ENCODE data around the gene CHRNA4.

Gene CHRNA4

DNA sequence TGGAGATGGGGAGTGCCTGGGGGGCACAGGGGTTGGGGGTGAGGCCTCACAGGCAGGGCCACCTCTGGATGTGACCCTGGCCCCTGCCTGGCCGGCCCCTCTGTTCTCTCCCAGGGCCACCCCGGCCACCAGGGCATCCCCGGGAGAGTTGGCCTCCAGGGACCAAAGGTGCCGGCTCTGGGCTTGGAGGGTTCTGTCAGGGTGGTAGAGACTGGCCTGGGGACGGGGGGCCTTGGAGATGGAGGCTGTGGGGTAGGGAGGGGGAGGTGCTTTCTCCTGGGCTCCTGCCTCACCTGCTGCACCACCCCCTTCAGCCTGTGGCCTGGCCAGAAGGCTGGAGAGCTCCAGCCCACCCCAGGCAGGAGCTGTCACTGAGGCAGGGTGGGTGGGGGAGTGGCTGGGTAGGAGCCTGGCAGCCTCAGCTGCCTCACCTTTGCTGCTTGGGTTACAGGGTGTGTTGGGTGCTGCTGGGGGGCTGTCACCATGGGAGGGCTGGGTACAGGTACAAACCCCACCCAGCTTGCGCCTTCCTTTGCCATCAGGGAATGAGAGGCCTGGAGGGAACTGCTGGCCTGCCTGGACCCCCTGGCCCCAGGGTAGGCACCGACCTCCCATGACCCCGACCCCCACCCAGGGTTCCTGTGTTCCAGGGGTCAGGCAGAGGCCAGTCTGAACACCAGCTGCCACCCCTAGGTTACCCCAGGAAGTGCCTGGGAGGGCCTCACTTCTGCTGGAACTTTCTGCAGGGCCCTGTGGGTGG lies 35.4 kb downstream of the CHRNA4 start:
- H3K27me3 ChIP-seq (ENCODE audit: control insufficient read depth in 3 of 3, insufficient read depth in 3 of 3, low read depth in 1 of 3, low read length in 3 of 3): peaks cover 0 to 19% (median 0%) of the 10 kb centered on the region in 3 experiments
- H3K9ac ChIP-seq (ENCODE audit: low read depth, low read length, poor library complexity): no peak overlapping the region
- peak overlapping the region; percentile 88 for H2BK15ac ChIP-seq (ENCODE audit: low read length)
- no peak overlapping the region for H3K4me3 ChIP-seq (ENCODE audit: low read length in 2 of 2)
- H4K91ac ChIP-seq (ENCODE audit: low read depth, low read length, poor library complexity): no peak overlapping the region
- H3K18ac ChIP-seq (ENCODE audit: low read length): no peak overlapping the region
- no peak overlapping the region for H3K4ac ChIP-seq (ENCODE audit: low read length)
- no peak overlapping the region for H2BK12ac ChIP-seq (ENCODE audit: low read length)
- DNase-seq (ENCODE audit: low spot score): no peak
- peak overlapping the region; percentile 52 for H3K23ac ChIP-seq (ENCODE audit: low read depth, low read length, poor library complexity)
- H2BK120ac ChIP-seq (ENCODE audit: low read depth, low read length): no peak overlapping the region
- WGBS, 2 donors (ENCODE audit: extremely low coverage in 2 of 2, insufficient read length in 2 of 2, insufficient replicate concordance in 1 of 2): no CpG with 5 or more reads among the region's 8 CpGs
- H3K4me2 ChIP-seq (ENCODE audit: insufficient read depth, low read length, poor library complexity, severe bottlenecking): no peak overlapping the region
- H4K8ac ChIP-seq (ENCODE audit: low read depth, low read length): no peak overlapping the region
- H3K36me3 ChIP-seq (replicated peaks in 1 of 2; ENCODE audit: control insufficient read depth in 2 of 2, insufficient read depth in 2 of 2, low read length in 2 of 2): no peaks in the 10 kb centered on the region
- H3K14ac ChIP-seq (ENCODE audit: low read length): no peak overlapping the region
- H3K27ac ChIP-seq (replicated peaks; ENCODE audit: low read length): no peak overlapping the region
- peak overlapping the region; percentile 13 for H2BK5ac ChIP-seq (ENCODE audit: low read length)
- H2AK5ac ChIP-seq (ENCODE audit: low read depth, low read length): peak overlapping the region; percentile 69
- H3K9me3 ChIP-seq (replicated peaks in 1 of 2; ENCODE audit: control insufficient read depth in 2 of 2, insufficient read depth in 1 of 2, low read depth in 1 of 2, low read length in 2 of 2): no peaks in the 10 kb centered on the region
- H3K79me1 ChIP-seq (ENCODE audit: low read depth, low read length): peaks cover 2% of the 10 kb centered on the region
- peaks cover 7 to 11% of the 10 kb centered on the region in 2 donors for H3K4me1 ChIP-seq (ENCODE audit: control insufficient read depth in 2 of 2, insufficient read depth in 1 of 2, low read depth in 1 of 2, low read length in 2 of 2)
- H2AFZ ChIP-seq (ENCODE audit: low read length): no peak overlapping the region

DNA sequence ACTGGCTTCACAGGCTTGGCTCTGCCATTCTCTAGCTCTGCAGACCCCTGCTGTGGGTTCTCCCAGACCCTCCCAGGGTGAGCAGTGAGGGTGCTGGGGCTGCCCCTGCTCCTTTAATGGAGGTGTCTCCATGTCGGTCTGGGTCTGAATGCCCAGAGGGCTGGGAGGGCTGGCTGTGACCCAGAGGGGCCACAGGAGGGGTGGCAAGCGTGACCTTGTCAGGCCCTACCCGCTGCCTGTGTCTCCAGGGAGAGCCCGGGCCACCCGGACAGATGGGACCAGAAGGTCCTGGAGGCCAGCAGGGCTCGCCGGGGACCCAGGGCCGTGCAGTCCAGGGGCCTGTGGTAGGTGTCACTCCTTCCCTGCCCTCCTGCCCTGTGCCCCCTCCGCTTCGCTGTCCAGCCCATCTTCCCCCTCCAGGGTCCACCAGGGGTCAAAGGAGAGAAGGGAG lies 36.1 kb downstream of the CHRNA4 start:
- no peak overlapping the region for H2AFZ ChIP-seq (ENCODE audit: low read length)
- no peak overlapping the region for H2BK15ac ChIP-seq (ENCODE audit: low read length)
- no peak for DNase-seq (ENCODE audit: low spot score)

DNA sequence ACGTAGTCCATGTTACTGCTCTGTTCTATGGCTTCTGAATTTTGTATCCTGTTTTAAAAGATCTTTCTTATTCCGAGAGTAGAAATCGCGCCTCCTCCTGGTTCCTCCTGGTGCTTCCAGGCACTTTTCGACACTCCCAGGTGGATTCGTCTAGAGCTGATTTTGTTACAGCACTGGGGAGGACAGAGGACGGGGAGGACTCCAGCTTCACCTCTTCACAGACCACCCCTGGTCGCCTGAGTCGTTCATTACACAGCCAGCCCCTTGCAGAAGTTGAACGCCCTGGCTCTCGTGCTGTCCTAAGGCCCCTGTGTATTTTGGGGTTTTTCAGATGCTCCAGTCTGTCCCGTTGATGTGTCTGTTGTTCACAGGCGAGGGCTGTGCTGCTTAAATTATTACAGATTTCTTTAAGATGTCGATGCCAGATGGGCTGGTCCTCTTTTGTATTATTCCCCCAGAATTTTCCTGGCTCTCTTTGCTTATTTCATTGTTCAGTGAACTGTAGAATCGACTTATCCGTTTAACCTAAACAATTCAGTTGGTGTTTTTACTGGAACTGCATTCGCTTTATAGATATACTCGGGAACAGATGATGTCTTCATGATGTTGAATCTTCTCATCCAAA lies 37.7 kb downstream of the CHRNA4 start:
- no CpG with 5 or more reads among the region's 18 CpGs for WGBS, 2 donors (ENCODE audit: extremely low coverage in 2 of 2, insufficient read length in 2 of 2, insufficient replicate concordance in 1 of 2)
- Histone ChIP-seq H3K18ac (ENCODE audit: low read length) (no peak overlapping the region), H3K36me3 (replicated peaks in 1 of 2; ENCODE audit: control insufficient read depth in 2 of 2, insufficient read depth in 2 of 2, low read length in 2 of 2) (no peaks in the 10 kb centered on the region), H2BK5ac (ENCODE audit: low read length) (no peak overlapping the region), H4K8ac (ENCODE audit: low read depth, low read length) (no peak overlapping the region), H3K23ac (ENCODE audit: low read depth, low read length, poor library complexity) (peak overlapping the region; percentile 23), H2AK5ac (ENCODE audit: low read depth, low read length) (no peak overlapping the region), H2AFZ (ENCODE audit: low read length) (no peak overlapping the region), H4K91ac (ENCODE audit: low read depth, low read length, poor library complexity) (no peak overlapping the region), H3K9me3 (replicated peaks in 1 of 2; ENCODE audit: control insufficient read depth in 2 of 2, insufficient read depth in 1 of 2, low read depth in 1 of 2, low read length in 2 of 2) (no peaks in the 10 kb centered on the region), H3K4me1 (ENCODE audit: control insufficient read depth in 2 of 2, insufficient read depth in 1 of 2, low read depth in 1 of 2, low read length in 2 of 2) (peaks cover 7 to 8% of the 10 kb centered on the region in 2 donors), H3K4ac (ENCODE audit: low read length) (no peak overlapping the region), H2BK120ac (ENCODE audit: low read depth, low read length) (no peak overlapping the region), H2BK15ac (ENCODE audit: low read length) (no peak overlapping the region), H3K14ac (ENCODE audit: low read length) (no peak overlapping the region), H3K27ac (replicated peaks; ENCODE audit: low read length) (no peak overlapping the region), H3K4me3 (ENCODE audit: low read length in 2 of 2) (no peak overlapping the region), H3K79me1 (ENCODE audit: low read depth, low read length) (peaks cover 2% of the 10 kb centered on the region), H3K4me2 (ENCODE audit: insufficient read depth, low read length, poor library complexity, severe bottlenecking) (no peak overlapping the region), H2BK12ac (ENCODE audit: low read length) (no peak overlapping the region), H3K27me3 (ENCODE audit: control insufficient read depth in 3 of 3, insufficient read depth in 3 of 3, low read depth in 1 of 3, low read length in 3 of 3) (peaks cover 0 to 19% (median 0%) of the 10 kb centered on the region in 3 experiments), H3K9ac (ENCODE audit: low read depth, low read length, poor library complexity) (no peak overlapping the region)
- DNase-seq (ENCODE audit: low spot score): no peak

More for the DNA sequence above, 36.1 kb downstream of the CHRNA4 start:
- H3K79me1 ChIP-seq (ENCODE audit: low read depth, low read length): peaks cover 2% of the 10 kb centered on the region
- H2AK5ac ChIP-seq (ENCODE audit: low read depth, low read length): peak overlapping the region; percentile 69
- no CpG with 5 or more reads among the region's 10 CpGs for WGBS, 2 donors (ENCODE audit: extremely low coverage in 2 of 2, insufficient read length in 2 of 2, insufficient replicate concordance in 1 of 2)
- H3K14ac ChIP-seq (ENCODE audit: low read length): no peak overlapping the region
- H3K27ac ChIP-seq (replicated peaks; ENCODE audit: low read length): no peak overlapping the region
- H3K18ac ChIP-seq (ENCODE audit: low read length): no peak overlapping the region
- H3K4me1 ChIP-seq (ENCODE audit: control insufficient read depth in 2 of 2, insufficient read depth in 1 of 2, low read depth in 1 of 2, low read length in 2 of 2): peaks cover 7 to 11% of the 10 kb centered on the region in 2 donors
- H4K8ac ChIP-seq (ENCODE audit: low read depth, low read length): no peak overlapping the region
- no peak overlapping the region for H3K9ac ChIP-seq (ENCODE audit: low read depth, low read length, poor library complexity)
- H3K9me3 ChIP-seq (replicated peaks in 1 of 2; ENCODE audit: control insufficient read depth in 2 of 2, insufficient read depth in 1 of 2, low read depth in 1 of 2, low read length in 2 of 2): no peaks in the 10 kb centered on the region
- peaks cover 0 to 19% (median 0%) of the 10 kb centered on the region in 3 experiments for H3K27me3 ChIP-seq (ENCODE audit: control insufficient read depth in 3 of 3, insufficient read depth in 3 of 3, low read depth in 1 of 3, low read length in 3 of 3)
- no peak overlapping the region for H4K91ac ChIP-seq (ENCODE audit: low read depth, low read length, poor library complexity)
- no peak overlapping the region for H3K4me2 ChIP-seq (ENCODE audit: insufficient read depth, low read length, poor library complexity, severe bottlenecking)
- no peak overlapping the region for H2BK120ac ChIP-seq (ENCODE audit: low read depth, low read length)
- H3K4ac ChIP-seq (ENCODE audit: low read length): no peak overlapping the region
- no peak overlapping the region for H2BK12ac ChIP-seq (ENCODE audit: low read length)
- H2BK5ac ChIP-seq (ENCODE audit: low read length): no peak overlapping the region
- H3K23ac ChIP-seq (ENCODE audit: low read depth, low read length, poor library complexity): no peak overlapping the region
- H3K36me3 ChIP-seq (replicated peaks in 1 of 2; ENCODE audit: control insufficient read depth in 2 of 2, insufficient read depth in 2 of 2, low read length in 2 of 2): no peaks in the 10 kb centered on the region
- H3K4me3 ChIP-seq (ENCODE audit: low read length in 2 of 2): no peak overlapping the region

DNA sequence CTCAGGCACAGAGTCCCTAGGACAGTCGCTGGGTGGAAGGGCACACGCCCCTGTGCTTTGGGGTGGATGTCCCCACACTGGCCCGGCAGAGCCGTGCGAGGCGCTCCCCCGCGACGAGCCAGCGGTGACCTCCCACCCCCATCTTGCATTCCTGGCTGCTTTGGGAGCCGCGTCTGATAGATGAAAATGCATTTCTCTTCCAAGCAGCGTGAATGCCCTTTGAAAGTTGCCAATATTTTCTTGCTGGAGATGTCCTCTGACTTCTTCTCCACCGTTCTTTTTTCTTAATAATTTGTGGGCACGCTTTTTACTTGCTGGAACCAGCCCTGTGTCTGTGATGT lies 38.2 kb downstream of the CHRNA4 start:
- H3K4me3 ChIP-seq (ENCODE audit: low read length in 2 of 2): no peak overlapping the region
- no peak overlapping the region for H3K27ac ChIP-seq (replicated peaks; ENCODE audit: low read length)
- peak overlapping the region; percentile 20 for H2AFZ ChIP-seq (ENCODE audit: low read length)
- H3K18ac ChIP-seq (ENCODE audit: low read length): peak overlapping the region; percentile 92
- H3K36me3 ChIP-seq (replicated peaks in 1 of 2; ENCODE audit: control insufficient read depth in 2 of 2, insufficient read depth in 2 of 2, low read length in 2 of 2): no peaks in the 10 kb centered on the region
- H3K4ac ChIP-seq (ENCODE audit: low read length): no peak overlapping the region
- H3K14ac ChIP-seq (ENCODE audit: low read length): peak overlapping the region; percentile 31
- H3K79me1 ChIP-seq (ENCODE audit: low read depth, low read length): peaks cover 2% of the 10 kb centered on the region
- peaks cover 2 to 7% of the 10 kb centered on the region in 2 donors for H3K4me1 ChIP-seq (ENCODE audit: control insufficient read depth in 2 of 2, insufficient read depth in 1 of 2, low read depth in 1 of 2, low read length in 2 of 2)
- H3K9me3 ChIP-seq (replicated peaks in 1 of 2; ENCODE audit: control insufficient read depth in 2 of 2, insufficient read depth in 1 of 2, low read depth in 1 of 2, low read length in 2 of 2): no peaks in the 10 kb centered on the region
- peaks cover 0 to 19% (median 0%) of the 10 kb centered on the region in 3 experiments for H3K27me3 ChIP-seq (ENCODE audit: control insufficient read depth in 3 of 3, insufficient read depth in 3 of 3, low read depth in 1 of 3, low read length in 3 of 3)
- peak overlapping the region; percentile 81 for H2AK5ac ChIP-seq (ENCODE audit: low read depth, low read length)
- no peak overlapping the region for H2BK120ac ChIP-seq (ENCODE audit: low read depth, low read length)
- no CpG with 5 or more reads among the region's 15 CpGs for WGBS, 2 donors (ENCODE audit: extremely low coverage in 2 of 2, insufficient read length in 2 of 2, insufficient replicate concordance in 1 of 2)
- no peak for DNase-seq (ENCODE audit: low spot score)
- no peak overlapping the region for H4K8ac ChIP-seq (ENCODE audit: low read depth, low read length)
- peak overlapping the region; percentile 44 for H3K9ac ChIP-seq (ENCODE audit: low read depth, low read length, poor library complexity)
- no peak overlapping the region for H3K4me2 ChIP-seq (ENCODE audit: insufficient read depth, low read length, poor library complexity, severe bottlenecking)
- no peak overlapping the region for H3K23ac ChIP-seq (ENCODE audit: low read depth, low read length, poor library complexity)
- peak overlapping the region; percentile 75 for H2BK15ac ChIP-seq (ENCODE audit: low read length)
- peak overlapping the region; percentile 73 for H2BK12ac ChIP-seq (ENCODE audit: low read length)
- no peak overlapping the region for H4K91ac ChIP-seq (ENCODE audit: low read depth, low read length, poor library complexity)
- no peak overlapping the region for H2BK5ac ChIP-seq (ENCODE audit: low read length)
